Vagina (tissue), 2 donors: ENCODE measurements around the gene RABGAP1L.

Experiments
- CTCF ChIP-seq, 3 experiments: fragments of 450-650 bp in 2 of 3; fragments of 200-600 bp in 1 of 3; sonication (generic) in 1 of 3; IDR thresholded peaks; one replicate each; pipeline ENCODE4 v1.5.1; 2017 to 2019; ENCODE audit warnings: antibody characterized with exemption in 3 of 3, mild to moderate bottlenecking in 2 of 3, moderate library complexity in 2 of 3
- POLR2A ChIP-seq, 2 donors: fragments of 450-650 bp; IDR thresholded peaks; one replicate each; pipeline ENCODE4 v1.6.1; 2017; ENCODE audit warnings: antibody characterized with exemption in 2 of 2, mild to moderate bottlenecking in 2 of 2, moderate library complexity in 2 of 2

- TF ChIP-seq POLR2A (IDR thresholded peaks at IDR 0.05): no peak
- no peak for TF ChIP-seq CTCF (IDR thresholded peaks at IDR 0.05)
Measured at GRCh38 chr1:174286042-174286441, 126.7 kb downstream of the RABGAP1L start.
